SK-N-SH (cell line): ENCODE data around the gene SAA1. TPM values are rescaled to one million over a fixed set of nuclear protein-coding genes. Genes with fewer than 3 reads are reported as not detected.
A peak's percentile ranks its signal among the peaks of the same experiment; 100 is the strongest.

Source experiments
- CTCF ChIA-PET: fragments of 300-600, 350-600 bp; formaldehyde crosslinking; extraction: SDS; loops from one replicate; lab custom pipeline; 2021; lab: Yijun Ruan, JAX
- POLR2A ChIA-PET: fragments of 350-600 bp; sonication (Branson Sonifier 250); formaldehyde crosslinking; extraction: SDS; loops from one replicate; lab custom pipeline; 2020; ENCODE audit warnings: antibody characterized with exemption, inconsistent platforms; lab: Yijun Ruan, JAX
- DNase-seq: peaks from one replicate; pipeline ENCODE4 v3.0.0; 2012
- H2AFZ ChIP-seq: fragments of 200-600 bp; sonication (generic); 2 replicates; pipeline ENCODE4 v1.8.1; 2016; ENCODE audit warnings: antibody characterized with exemption, mild to moderate bottlenecking, low read depth
- H3F3A ChIP-seq: fragments of 200-600 bp; sonication (generic); replicated peaks from 2 replicates; pipeline ENCODE3; 2016; ENCODE audit warnings: antibody characterized with exemption, mild to moderate bottlenecking; ENCODE audit not compliant: insufficient read depth
- H3K27ac ChIP-seq, 2 experiments: fragments of 200-500 bp in 1 of 2; fragments of 200-600 bp in 1 of 2; sonication (Bioruptor generic) in 1 of 2; sonication (generic), shearing (Covaris generic) in 1 of 2; 2 replicates each; pipeline versions ENCODE4 v1.5.1 to v1.6.1; 2014 to 2016; ENCODE audit warnings: low read depth in 2 of 2, inconsistent platforms in 1 of 2, low read length in 1 of 2, mild to moderate bottlenecking in 1 of 2, mixed read lengths in 1 of 2
- H3K27me3 ChIP-seq: fragments of 200-600 bp; sonication (generic), shearing (Covaris generic); 2 replicates; pipeline ENCODE4 v1.6.1; 2016; ENCODE audit warnings: mixed run types; ENCODE audit not compliant: insufficient read depth
- H3K36me3 ChIP-seq, 2 experiments: fragments of 200-500 bp in 1 of 2; fragments of 200-600 bp in 1 of 2; sonication (Bioruptor generic) in 1 of 2; sonication (generic) in 1 of 2; replicated peaks in 1 of 2; 2 replicates each; pipeline versions ENCODE3 to v1.5.1; 2014 to 2016; ENCODE audit warnings: low read length in 1 of 2, mild to moderate bottlenecking in 1 of 2; ENCODE audit not compliant: insufficient read depth in 2 of 2, control insufficient read depth in 1 of 2
- H3K4me1 ChIP-seq, 2 experiments: fragments of 200-500 bp in 1 of 2; fragments of 200-600 bp in 1 of 2; sonication (Bioruptor generic) in 1 of 2; sonication (generic), shearing (Covaris generic) in 1 of 2; 2 replicates each; pipeline versions ENCODE4 v1.5.1 to v1.6.1; 2014 to 2016; ENCODE audit warnings: low read depth in 1 of 2, low read length in 1 of 2, mixed run types in 1 of 2; ENCODE audit not compliant: insufficient read depth in 2 of 2, control insufficient read depth in 1 of 2
- H3K4me2 ChIP-seq: fragments of 200-600 bp; sonication (generic), shearing (Covaris generic); 2 replicates; pipeline ENCODE4 v1.6.1; 2017; ENCODE audit warnings: mixed run types
- H3K4me3 ChIP-seq, 2 experiments: fragments of 200-500 bp in 1 of 2; fragments of 200-600 bp in 1 of 2; sonication (Bioruptor generic) in 1 of 2; sonication (generic), shearing (Covaris generic) in 1 of 2; 2 replicates each; pipeline versions ENCODE4 v1.5.1 to v1.8.1; 2014 to 2016; ENCODE audit warnings: low read depth in 2 of 2, inconsistent platforms in 1 of 2, low read length in 1 of 2, mild to moderate bottlenecking in 1 of 2, mixed read lengths in 1 of 2, moderate library complexity in 1 of 2
- H3K79me2 ChIP-seq: fragments of 200-600 bp; sonication (generic); 2 replicates; pipeline ENCODE4 v1.8.1; 2017; ENCODE audit warnings: mild to moderate bottlenecking; ENCODE audit not compliant: insufficient read depth
- H3K9ac ChIP-seq: fragments of 200-600 bp; sonication (generic); 2 replicates; pipeline ENCODE4 v1.6.1; 2017; ENCODE audit warnings: mixed run types
- H3K9me2 ChIP-seq: fragments of 200-600 bp; sonication (generic); 2 replicates; pipeline ENCODE4 v1.6.1; 2017; ENCODE audit warnings: mixed run types
- H3K9me3 ChIP-seq: fragments of 200-600 bp; sonication (generic); 2 replicates; pipeline ENCODE4 v1.6.1; 2017; ENCODE audit warnings: mixed run types, mild to moderate bottlenecking, moderate library complexity
- H4K20me1 ChIP-seq: fragments of 200-600 bp; sonication (generic); 2 replicates; pipeline ENCODE4 v1.6.1; 2017; ENCODE audit warnings: mild to moderate bottlenecking, mixed run types; ENCODE audit not compliant: insufficient read depth
- CHD2 ChIP-seq: fragments of 150-350 bp; IDR thresholded peaks from 2 replicates; pipeline ENCODE4 v1.6.1; 2018; ENCODE audit warnings: low read length; ENCODE audit not compliant: partially characterized antibody
- EP300 ChIP-seq, 2 experiments: IDR thresholded peaks; 2 replicates each; pipeline versions ENCODE4 v1.4.0 to v1.6.1; 2012; ENCODE audit warnings: borderline replicate concordance in 1 of 2, low read depth in 1 of 2, low read length in 1 of 2
- FOXM1 ChIP-seq: IDR thresholded peaks from 2 replicates; pipeline ENCODE4 v1.4.0; 2012; ENCODE audit warnings: low read depth, mild to moderate bottlenecking
- GATA2 ChIP-seq: sonication (generic); formaldehyde crosslinking; IDR thresholded peaks from 2 replicates; pipeline ENCODE4 v1.5.0; 2020; ENCODE audit warnings: mild to moderate bottlenecking, missing genetic modification reagents
- JUND ChIP-seq: IDR thresholded peaks from 2 replicates; pipeline ENCODE4 v1.4.0; 2012
- NFIC ChIP-seq: IDR thresholded peaks from 2 replicates; pipeline ENCODE4 v1.4.0; 2012; ENCODE audit warnings: borderline replicate concordance
- NRF1 ChIP-seq: IDR thresholded peaks from 2 replicates; pipeline ENCODE4 v1.6.1; 2012; ENCODE audit warnings: low read depth, mild to moderate bottlenecking, low read length
- RAD21 ChIP-seq: IDR thresholded peaks from 2 replicates; pipeline ENCODE4 v1.6.1; 2012; ENCODE audit warnings: mild to moderate bottlenecking, low read length
- TCF12 ChIP-seq: IDR thresholded peaks from 2 replicates; pipeline ENCODE4 v1.4.0; 2012
- TEAD4 ChIP-seq: IDR thresholded peaks from 2 replicates; pipeline ENCODE4 v1.4.0; 2012; ENCODE audit warnings: mild to moderate bottlenecking, borderline replicate concordance; ENCODE audit not compliant: insufficient read depth
- WGBS: methylation state at CpG from one replicate; pipeline ENCODE4 v1.1.6; 2017; ENCODE audit warnings: low lambda C conversion rate; 5-methylcytosine and 5-hydroxymethylcytosine counted together
- polyA plus RNA-seq, 3 experiments: library from polyadenylated mRNA; depleted of rRNA; stranded (reverse); fragments of >200 nt; gene quantifications; 2 replicates each; pipeline ENCODE4 v1.2.3, GENCODE V29; 2012
- TF ChIP-seq, protein P1 (sequence below): fragments of 150-350 bp; IDR thresholded peaks from 2 replicates; pipeline ENCODE4 v1.6.1; 2017; ENCODE audit warnings: antibody characterized with exemption, low read length, low read depth, borderline replicate concordance
- TF ChIP-seq, protein P2 (sequence below): IDR thresholded peaks from 2 replicates; pipeline ENCODE4; 2012
- TF ChIP-seq, protein P3 (sequence below): fragments of 150-350 bp; IDR thresholded peaks from 2 replicates; pipeline ENCODE4 v1.6.1; 2016; ENCODE audit warnings: mild to moderate bottlenecking, low read depth, low read length

Gene SAA1
- polyA plus RNA-seq, 1 of the 3 experiments (the other 2 are of a cell fraction): not detected

DNA sequence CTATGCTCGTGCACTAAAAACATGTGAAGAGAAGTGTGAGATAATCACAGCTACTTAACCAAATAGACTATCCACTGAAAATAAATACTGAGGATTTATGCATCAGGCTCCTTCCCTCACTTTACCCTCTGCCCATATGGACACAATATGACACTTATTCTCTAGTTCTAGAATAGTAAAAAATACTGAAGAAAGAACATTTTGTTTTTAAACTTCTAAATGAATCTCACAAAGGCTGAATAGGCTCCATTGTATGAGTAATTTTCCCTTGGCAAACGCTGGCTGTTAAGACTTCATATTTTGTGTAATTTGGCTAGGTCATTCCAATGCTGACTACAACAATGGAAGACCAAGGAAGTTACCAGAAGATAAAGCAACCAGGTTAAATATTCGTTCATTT lies 45.9 kb downstream of the SAA1 start (continued):
- TF ChIP-seq JUND: no peak
- no peak for TF ChIP-seq NRF1
- no peak for TF ChIP-seq FOXM1
- TF ChIP-seq RAD21: no peak
- TF ChIP-seq, protein P1, sequence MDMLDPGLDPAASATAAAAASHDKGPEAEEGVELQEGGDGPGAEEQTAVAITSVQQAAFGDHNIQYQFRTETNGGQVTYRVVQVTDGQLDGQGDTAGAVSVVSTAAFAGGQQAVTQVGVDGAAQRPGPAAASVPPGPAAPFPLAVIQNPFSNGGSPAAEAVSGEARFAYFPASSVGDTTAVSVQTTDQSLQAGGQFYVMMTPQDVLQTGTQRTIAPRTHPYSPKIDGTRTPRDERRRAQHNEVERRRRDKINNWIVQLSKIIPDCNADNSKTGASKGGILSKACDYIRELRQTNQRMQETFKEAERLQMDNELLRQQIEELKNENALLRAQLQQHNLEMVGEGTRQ: no peak

DNA sequence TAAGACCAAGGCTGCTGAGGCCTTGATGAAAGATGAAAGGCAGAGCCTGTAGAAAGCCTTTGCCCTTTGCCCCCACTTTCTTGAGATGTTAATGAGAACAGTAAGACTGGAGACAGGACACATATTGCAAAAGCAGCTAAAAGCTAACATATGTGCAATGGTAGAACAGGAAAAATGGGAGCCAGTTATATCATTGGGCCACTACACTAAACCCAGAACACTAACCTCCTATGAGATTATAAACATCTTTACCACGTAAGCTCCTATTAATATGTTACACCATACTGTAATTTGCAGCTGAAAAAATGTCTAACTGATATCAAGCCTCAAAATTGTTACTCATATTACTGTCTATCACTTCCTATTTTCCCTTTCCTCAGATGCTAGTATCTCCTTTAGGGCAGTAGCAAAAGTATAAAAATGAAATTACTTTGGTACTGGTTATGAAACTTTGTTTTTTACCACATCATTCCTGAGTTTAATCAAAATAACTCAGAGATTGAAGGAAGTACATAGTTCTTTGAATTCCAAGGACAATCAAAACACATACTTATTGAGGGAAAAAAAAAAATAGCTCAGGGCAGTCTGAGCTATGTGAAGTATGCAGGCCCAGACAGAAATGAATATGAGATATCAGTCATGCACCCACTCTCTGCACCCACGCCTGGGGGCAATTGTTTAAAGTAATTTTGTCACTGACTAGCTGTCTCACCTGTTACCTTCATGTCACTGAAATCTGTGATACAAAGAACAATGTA lies 46.8 kb downstream of the SAA1 start:
- peaks cover 32 to 34% of the 10 kb centered on the region in 2 experiments for H3K36me3 ChIP-seq
- H3K27ac ChIP-seq: peak overlapping the region; percentile 57 to 74
- H3F3A ChIP-seq: peaks cover 11% of the 10 kb centered on the region
- TF ChIP-seq NFIC (no peak), GATA2 (CRISPR knock-in tag) (no peak), TEAD4 (peak; percentile 67; the same call in 1 of the 2 replicates), CHD2 (no peak), EP300 (IDR thresholded peaks at IDR 0.05; ENCODE audit: borderline replicate concordance in 1 of 2, low read depth in 1 of 2, low read length in 1 of 2) (0 out of 4 replicates have a peak, but pooled peaks of 1 of the 2 experiments have one; percentile 14), TCF12 (peak; percentile 52)
- TF ChIP-seq, protein P2, sequence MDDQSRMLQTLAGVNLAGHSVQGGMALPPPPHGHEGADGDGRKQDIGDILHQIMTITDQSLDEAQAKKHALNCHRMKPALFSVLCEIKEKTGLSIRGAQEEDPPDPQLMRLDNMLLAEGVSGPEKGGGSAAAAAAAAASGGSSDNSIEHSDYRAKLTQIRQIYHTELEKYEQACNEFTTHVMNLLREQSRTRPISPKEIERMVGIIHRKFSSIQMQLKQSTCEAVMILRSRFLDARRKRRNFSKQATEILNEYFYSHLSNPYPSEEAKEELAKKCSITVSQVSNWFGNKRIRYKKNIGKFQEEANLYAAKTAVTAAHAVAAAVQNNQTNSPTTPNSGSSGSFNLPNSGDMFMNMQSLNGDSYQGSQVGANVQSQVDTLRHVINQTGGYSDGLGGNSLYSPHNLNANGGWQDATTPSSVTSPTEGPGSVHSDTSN: peak; percentile 40
- TF ChIP-seq, protein P3, sequence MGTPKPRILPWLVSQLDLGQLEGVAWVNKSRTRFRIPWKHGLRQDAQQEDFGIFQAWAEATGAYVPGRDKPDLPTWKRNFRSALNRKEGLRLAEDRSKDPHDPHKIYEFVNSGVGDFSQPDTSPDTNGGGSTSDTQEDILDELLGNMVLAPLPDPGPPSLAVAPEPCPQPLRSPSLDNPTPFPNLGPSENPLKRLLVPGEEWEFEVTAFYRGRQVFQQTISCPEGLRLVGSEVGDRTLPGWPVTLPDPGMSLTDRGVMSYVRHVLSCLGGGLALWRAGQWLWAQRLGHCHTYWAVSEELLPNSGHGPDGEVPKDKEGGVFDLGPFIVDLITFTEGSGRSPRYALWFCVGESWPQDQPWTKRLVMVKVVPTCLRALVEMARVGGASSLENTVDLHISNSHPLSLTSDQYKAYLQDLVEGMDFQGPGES: no peak
- TF ChIP-seq, all 33 proteins: peak for 4
- Histone ChIP-seq H3K79me2 (peaks cover 49% of the 10 kb centered on the region), H3K27me3 (no peaks in the 10 kb centered on the region), H3K4me1 (peaks cover 0 to 8% of the 10 kb centered on the region in 2 experiments; a peak in 3 of 4 replicates), H2AFZ (no peak overlapping the region), H3K9ac (no peak overlapping the region; the same call in 1 of the 2 replicates), H3K4me3 (no peak overlapping the region), H3K9me3 (no peaks in the 10 kb centered on the region), H3K4me2 (peak overlapping the region; percentile 38), H3K9me2 (no peaks in the 10 kb centered on the region), H4K20me1 (no peaks in the 10 kb centered on the region)
- 56% methylated on average over 2 of the region's 2 CpGs for WGBS
- CTCF ChIA-PET: interaction anchor here (1.0 kb wide), 2 partner anchors 68 to 197 kb away, joined by 4 read pairs; no protein-coding TSS in a partner anchor
- POLR2A ChIA-PET: no interaction called here
- DNase-seq: no peak
